Endothelial cell of umbilical vein (primary cell): ENCODE measurements around the gene GFOD1. TPM values are rescaled to one million over a fixed set of nuclear protein-coding genes. Genes with fewer than 3 reads are reported as not detected.

Source experiments
- BruUV-seq: library from RNA; stranded (reverse); fragments of 400-500 nt; replicated peaks from 2 replicates; lab custom pipeline; 2021; lab: Mats Ljungman, UMichigan
- CTCF ChIA-PET: fragments of 300-600, 350-600 bp; sonication (Branson Sonifier 250); formaldehyde crosslinking; loops from one replicate; lab custom pipeline; 2021; ENCODE audit warnings: antibody characterized with exemption, inconsistent platforms; lab: Charles Lee
- POLR2A ChIA-PET: fragments of 300-600, 350-600 bp; sonication (Branson Sonifier 250); formaldehyde crosslinking; loops from one replicate; lab custom pipeline; 2021; ENCODE audit warnings: antibody characterized with exemption, inconsistent platforms; lab: Charles Lee
- DNase-seq: peaks from one replicate; pipeline ENCODE4 v3.0.0-alpha.2; 2011; ENCODE audit warnings: low read depth, low spot score
- FAIRE-seq: peaks from 2 replicates; lab custom pipeline; 2011; peaks lifted over from hg19 to GRCh38; lab: Jason Lieb, UNC
- H2AFZ ChIP-seq: 2 replicates; pipeline ENCODE4 v1.6.0; 2012; ENCODE audit warnings: low read depth, low read length, control low read depth, inconsistent platforms
- H3K27ac ChIP-seq: 2 replicates; pipeline ENCODE4 v1.5.1; 2011; ENCODE audit warnings: low read depth, mild to moderate bottlenecking, control low read depth, low read length, moderate library complexity; ENCODE audit not compliant: insufficient read depth
- H3K27me3 ChIP-seq, 2 experiments: 2 replicates each; pipeline versions ENCODE4 v1.6.0 to v1.6.1; 2011; ENCODE audit warnings: low read length in 2 of 2, mixed read lengths in 1 of 2; ENCODE audit not compliant: control insufficient read depth in 2 of 2, insufficient read depth in 2 of 2
- H3K36me3 ChIP-seq, 2 experiments: 2 replicates in 1 of 2; 3 replicates in 1 of 2; pipeline ENCODE4 v1.5.1; 2011; ENCODE audit warnings: low read length in 2 of 2, mild to moderate bottlenecking in 1 of 2, moderate library complexity in 1 of 2; ENCODE audit not compliant: control insufficient read depth in 2 of 2, insufficient read depth in 2 of 2; ENCODE audit errors: extremely low read depth in 1 of 2
- H3K4me1 ChIP-seq: 3 replicates; pipeline ENCODE4 v1.5.1; 2011; ENCODE audit warnings: mild to moderate bottlenecking, low read length; ENCODE audit not compliant: control insufficient read depth, insufficient read depth; ENCODE audit errors: extremely low read depth
- H3K4me2 ChIP-seq: 2 replicates; pipeline ENCODE4 v1.6.1; 2011; ENCODE audit warnings: low read length, control low read depth, mixed read lengths; ENCODE audit not compliant: insufficient read depth
- H3K4me3 ChIP-seq, 3 experiments: fragments of 200-600 bp in 1 of 3; sonication (generic), shearing (Covaris generic) in 1 of 3; replicated peaks in 1 of 3; 2 replicates each; pipeline ENCODE4 v1.5.1; 2011 to 2016; ENCODE audit warnings: control low read depth in 3 of 3, low read length in 3 of 3, mild to moderate bottlenecking in 2 of 3, inconsistent platforms in 1 of 3, low read depth in 1 of 3, moderate library complexity in 1 of 3; ENCODE audit not compliant: insufficient read depth in 1 of 3
- H3K79me2 ChIP-seq: 2 replicates; pipeline ENCODE4 v1.6.0; 2012; ENCODE audit warnings: low read length, inconsistent platforms; ENCODE audit not compliant: control insufficient read depth, insufficient read depth
- H3K9ac ChIP-seq: replicated peaks from 2 replicates; pipeline ENCODE3; 2011; ENCODE audit warnings: low read length, control low read depth; ENCODE audit not compliant: insufficient read depth; ENCODE audit errors: extremely low read depth
- H3K9me1 ChIP-seq: replicated peaks from 3 replicates; pipeline ENCODE4 v1.6.0; 2011; ENCODE audit warnings: mild to moderate bottlenecking, low read length; ENCODE audit not compliant: control insufficient read depth, insufficient read depth; ENCODE audit errors: extremely low read depth
- H3K9me3 ChIP-seq: replicated peaks from 2 replicates; pipeline ENCODE4 v1.5.1; 2012; ENCODE audit warnings: low read length, inconsistent platforms; ENCODE audit not compliant: control insufficient read depth, insufficient read depth
- H4K20me1 ChIP-seq: replicated peaks from 2 replicates; pipeline ENCODE3; 2011; ENCODE audit warnings: mild to moderate bottlenecking, low read length; ENCODE audit not compliant: control insufficient read depth, insufficient read depth; ENCODE audit errors: extremely low read depth
- CTCF ChIP-seq, 2 donors: IDR thresholded peaks; 1 replicate in 1 of 2; 2 replicates in 1 of 2; pipeline ENCODE4 v1.5.1; 2011; ENCODE audit warnings: low read length in 2 of 2, mild to moderate bottlenecking in 2 of 2, moderate library complexity in 2 of 2, control low read depth in 1 of 2, inconsistent platforms in 1 of 2, low read depth in 1 of 2; ENCODE audit not compliant: insufficient read depth in 1 of 2; ENCODE audit errors: extremely low read depth in 1 of 2
- EZH2 ChIP-seq: IDR thresholded peaks from 2 replicates; pipeline ENCODE4 v1.6.1; 2012; ENCODE audit warnings: borderline replicate concordance, low read depth, mild to moderate bottlenecking, moderate library complexity, low read length, inconsistent platforms; ENCODE audit not compliant: severe bottlenecking
- FOS ChIP-seq: IDR thresholded peaks from 2 replicates; pipeline ENCODE4 v1.6.1; 2011; ENCODE audit warnings: mild to moderate bottlenecking, low read length, moderate library complexity, borderline replicate concordance; ENCODE audit not compliant: insufficient read depth
- GATA2 ChIP-seq: IDR thresholded peaks from 2 replicates; pipeline ENCODE4 v1.7.0; 2011; ENCODE audit warnings: low read depth, mild to moderate bottlenecking, moderate library complexity, mixed read lengths, low read length; ENCODE audit not compliant: insufficient read length, insufficient read depth
- JUN ChIP-seq: IDR thresholded peaks from 2 replicates; pipeline ENCODE4 v1.6.1; 2011; ENCODE audit warnings: borderline replicate concordance, low read depth; ENCODE audit not compliant: insufficient read length, insufficient read depth
- MAX ChIP-seq: IDR thresholded peaks from 2 replicates; pipeline ENCODE4 v1.6.1; 2011; ENCODE audit not compliant: insufficient read depth, insufficient read length
- MYC ChIP-seq: IDR thresholded peaks from one replicate; pipeline ENCODE4 v1.6.1; 2011; ENCODE audit warnings: mild to moderate bottlenecking, low read depth, low read length
- POLR2A ChIP-seq: IDR thresholded peaks from 2 replicates; pipeline ENCODE4 v1.6.1; 2012; ENCODE audit warnings: low read depth, mild to moderate bottlenecking, control low read depth, low read length
- POLR2AphosphoS5 ChIP-seq: IDR thresholded peaks from 2 replicates; pipeline ENCODE4 v1.6.1; 2012; ENCODE audit warnings: low read depth, mild to moderate bottlenecking, control low read depth, low read length, moderate library complexity; ENCODE audit not compliant: insufficient read depth
- dilution Hi-C: fragments of 300-500 bp; cut with MboI; formaldehyde crosslinking; loops from one replicate; pipeline ENCODE4 v1.15.0; 2019; ENCODE audit warnings: low sequenced_read_pairs; ENCODE audit not compliant: extremely low pct_ligation_motif_present
- intact Hi-C: fragments of 100-400 bp; cut with micrococcal nuclease; formaldehyde crosslinking; loops from one replicate; pipeline ENCODE4 v1.10.0; 2022
- polyA plus RNA-seq, 4 experiments: library from polyadenylated mRNA; depleted of rRNA in 3 of 4; stranded (reverse) in 3 of 4; unstranded in 1 of 4; fragments of >200 nt; gene quantifications; 2 replicates each; pipeline versions ENCODE4 v1.2.1 to v1.2.3, GENCODE V29; 2011 to 2012; ENCODE audit warnings: missing spikeins in 1 of 4
- total RNA-seq: library from RNA; stranded (reverse); gene quantifications from 2 replicates; pipeline ENCODE4 v1.2.3, GENCODE V29; 2021

GFOD1 gene
- total and polyA plus RNA-seq, 2 donors (not counting 3 experiments of a cell fraction or from before 2014, with no cell fraction given), result 12.1 to 24.1 TPM

GRCh38 chr6:13494137-13494536 is 6.7 kb upstream of the GFOD1 start:
- Histone ChIP-seq H3K9ac (no peak overlapping the region), H3K27ac (no peak overlapping the region), H3K9me1 (no peaks in the 10 kb centered on the region), H3K79me2 (no peaks in the 10 kb centered on the region), H3K4me3 (no peak overlapping the region), H2AFZ (no peak overlapping the region), H4K20me1 (no peaks in the 10 kb centered on the region), H3K4me2 (no peak overlapping the region), H3K9me3 (no peaks in the 10 kb centered on the region), H3K27me3 (no peaks in the 10 kb centered on the region), H3K36me3 (no peaks in the 10 kb centered on the region), H3K4me1 (peaks cover 13% of the 10 kb centered on the region)
- ChIA-PET CTCF (no interaction called here), POLR2A (no interaction called here)
- BruUV-seq, result no TSS peak
- FAIRE-seq (no peak), DNase-seq (no peak)
- no peak for TF ChIP-seq MYC
- TF ChIP-seq GATA2, result no peak
- TF ChIP-seq CTCF (IDR thresholded peaks at IDR 0.05; ENCODE audit: extremely low read depth in 1 of 2, insufficient read depth in 1 of 2, low read depth in 1 of 2, low read length in 2 of 2), result no peak
- no peak for TF ChIP-seq EZH2
- TF ChIP-seq POLR2AphosphoS5, result no peak
- TF ChIP-seq POLR2A, result no peak
- no peak for TF ChIP-seq JUN
- no peak for TF ChIP-seq MAX
- no peak for TF ChIP-seq FOS
- intact Hi-C loops, result no loop called here
- dilution Hi-C loops, result no loop called here
